SU-DHL-6 (cell line): ENCODE results near the gene OR52L1.

Experiments used
- H2AFZ ChIP-seq: fragments of 200-600 bp; sonication (generic); 2 replicates; pipeline ENCODE4 v1.6.1; 2014; ENCODE audit warnings: low read depth, mild to moderate bottlenecking, moderate library complexity, mixed read lengths, antibody characterized with exemption, low read length; ENCODE audit not compliant: severe bottlenecking
- H3F3A ChIP-seq: fragments of 200-600 bp; shearing (Covaris generic); 2 replicates; pipeline ENCODE4 v1.6.0; 2016; ENCODE audit warnings: antibody characterized with exemption, mild to moderate bottlenecking; ENCODE audit not compliant: insufficient read depth
- H3K27ac ChIP-seq: fragments of 200-600 bp; sonication (generic); 2 replicates; pipeline ENCODE4 v1.5.1; 2016; ENCODE audit warnings: low read depth, mild to moderate bottlenecking, low read length, moderate library complexity, mixed read lengths
- H3K27me3 ChIP-seq: fragments of 200-600 bp; sonication (generic), shearing (Covaris generic); 2 replicates; pipeline ENCODE4 v1.6.0; 2014; ENCODE audit warnings: mild to moderate bottlenecking, low read length
- H3K36me3 ChIP-seq: fragments of 200-600 bp; sonication (generic); 2 replicates; pipeline ENCODE4 v1.6.1; 2014; ENCODE audit warnings: mild to moderate bottlenecking, low read length, mixed read lengths
- H3K4me2 ChIP-seq: fragments of 300-600, 200-600 bp; shearing (Covaris generic), sonication (generic); 2 replicates; pipeline ENCODE4 v1.6.0; 2014; ENCODE audit warnings: low read length, low read depth, mild to moderate bottlenecking; ENCODE audit not compliant: poor library complexity, severe bottlenecking
- H3K4me3 ChIP-seq: fragments of 200-600 bp; sonication (generic); 2 replicates; pipeline ENCODE4 v1.5.1; 2014; ENCODE audit warnings: antibody characterized with exemption, low read length, mild to moderate bottlenecking, mixed read lengths; ENCODE audit not compliant: insufficient read depth, poor library complexity, severe bottlenecking
- H3K79me2 ChIP-seq: fragments of 200-600 bp; sonication (generic); 2 replicates; pipeline ENCODE4 v1.6.1; 2014; ENCODE audit warnings: mild to moderate bottlenecking, low read length, moderate library complexity; ENCODE audit not compliant: insufficient read depth
- H3K9ac ChIP-seq: fragments of 200-600 bp; sonication (generic); 2 replicates; pipeline ENCODE4 v1.7.0; 2014; ENCODE audit warnings: mild to moderate bottlenecking, low read length
- H3K9me2 ChIP-seq: fragments of 200-600 bp; sonication (generic); replicated peaks from 2 replicates; pipeline ENCODE4 v1.6.1; 2014; ENCODE audit warnings: low read length; ENCODE audit not compliant: insufficient read depth
- H3K9me3 ChIP-seq: fragments of 200-600 bp; sonication (generic); 2 replicates; pipeline ENCODE4 v1.6.1; 2014; ENCODE audit warnings: low read length, mixed read lengths; ENCODE audit not compliant: insufficient read depth
- H4K20me1 ChIP-seq: fragments of 200-600 bp; sonication (generic); 2 replicates; pipeline ENCODE4 v1.6.1; 2014; ENCODE audit warnings: low read depth, mild to moderate bottlenecking, antibody characterized with exemption, low read length, moderate library complexity, mixed read lengths
- CTCF ChIP-seq: fragments of 200-600 bp; sonication (generic); IDR thresholded peaks from one replicate; pipeline ENCODE4 v1.5.1; 2017; ENCODE audit warnings: antibody characterized with exemption, mild to moderate bottlenecking, low read length, moderate library complexity; ENCODE audit not compliant: insufficient read depth, poor library complexity, severe bottlenecking
- EZH2phosphoT487 ChIP-seq: fragments of 200-600 bp; sonication (generic), shearing (Covaris generic); conservative IDR thresholded peaks from 2 replicates; pipeline ENCODE4 v1.6.1; 2018; ENCODE audit warnings: mild to moderate bottlenecking, antibody characterized with exemption, low read length, moderate library complexity, mixed read lengths

The OR52L1 gene

GRCh38 chr11:5937868-5938602 lies 48.8 kb downstream of the OR52L1 start:
- no peaks in the 10 kb centered on the region for H3K36me3 ChIP-seq
- TF ChIP-seq EZH2phosphoT487, result no peak
- TF ChIP-seq CTCF, result no peak

More at GRCh38 chr11:5937868-5938602, 48.8 kb downstream of the OR52L1 start:
- H3K4me3 ChIP-seq, result no peak overlapping the region
- no peaks in the 10 kb centered on the region for H3K27me3 ChIP-seq
- no peaks in the 10 kb centered on the region for H3K9me2 ChIP-seq
- no peak overlapping the region for H3K9ac ChIP-seq
- H3K9me3 ChIP-seq, result no peaks in the 10 kb centered on the region
- H3K4me2 ChIP-seq, result no peak overlapping the region
- H3F3A ChIP-seq, result no peaks in the 10 kb centered on the region
- H3K79me2 ChIP-seq, result no peaks in the 10 kb centered on the region
- no peaks in the 10 kb centered on the region for H4K20me1 ChIP-seq
- no peak overlapping the region for H2AFZ ChIP-seq
- H3K27ac ChIP-seq, result no peak overlapping the region
